LNCAP (cell line): ENCODE measurements around the gene FAM20B.

Experiments
- CTCF ChIP-seq: fragments of 450-650 bp; IDR thresholded peaks from 2 replicates; pipeline ENCODE4 v1.5.1; 2017; ENCODE audit warnings: mild to moderate bottlenecking

FAM20B gene

GRCh38 chr1:179002552-179003345, 22.9 kb upstream of the FAM20B start:
- TF ChIP-seq CTCF: peak; percentile 99

- no peak for TF ChIP-seq CTCF
Observed at GRCh38 chr1:179003512-179004066, 22.1 kb upstream of the FAM20B start.

GRCh38 chr1:179007233-179007632, 18.5 kb upstream of the FAM20B start:
- no peak for TF ChIP-seq CTCF

- no peak for TF ChIP-seq CTCF
Observed at GRCh38 chr1:179010671-179011070, 15.0 kb upstream of the FAM20B start.

GRCh38 chr1:179012038-179012437, 13.7 kb upstream of the FAM20B start:
- TF ChIP-seq CTCF: no peak

GRCh38 chr1:179014123-179014522, 11.6 kb upstream of the FAM20B start:
- no peak for TF ChIP-seq CTCF

- no peak for TF ChIP-seq CTCF
Observed at GRCh38 chr1:179015396-179015795, 10.3 kb upstream of the FAM20B start.
